NCI-H187 treated with DMSO at 0.1 percent for 48 hours (cell line): ENCODE measurements around the gene STIM2.

Experiments
- DNase-seq: peaks from one replicate; lab custom pipeline; 2025; lab: John Stamatoyannopoulos, UW

The STIM2 gene

DNA sequence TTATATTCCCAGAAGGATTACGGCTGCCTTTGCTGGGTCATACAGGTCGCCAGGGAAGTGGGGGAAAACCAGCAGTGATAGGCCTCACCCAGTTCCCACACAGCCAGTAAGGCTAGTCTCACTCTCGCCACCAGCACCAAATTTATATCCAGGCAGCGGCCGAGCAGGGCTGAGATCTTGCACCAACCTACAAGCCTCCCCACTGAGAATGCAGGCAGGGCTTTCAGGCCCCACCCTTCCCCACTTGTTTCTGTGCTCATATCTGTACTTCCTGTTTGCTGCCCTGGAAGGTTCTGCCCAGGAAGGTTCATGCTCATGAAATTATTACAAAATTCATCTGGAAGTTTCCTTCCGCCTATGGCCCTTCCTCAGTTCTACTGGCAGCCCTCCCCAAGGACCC, 179.7 kb downstream of the STIM2 start:
- no peak for DNase-seq

DNA sequence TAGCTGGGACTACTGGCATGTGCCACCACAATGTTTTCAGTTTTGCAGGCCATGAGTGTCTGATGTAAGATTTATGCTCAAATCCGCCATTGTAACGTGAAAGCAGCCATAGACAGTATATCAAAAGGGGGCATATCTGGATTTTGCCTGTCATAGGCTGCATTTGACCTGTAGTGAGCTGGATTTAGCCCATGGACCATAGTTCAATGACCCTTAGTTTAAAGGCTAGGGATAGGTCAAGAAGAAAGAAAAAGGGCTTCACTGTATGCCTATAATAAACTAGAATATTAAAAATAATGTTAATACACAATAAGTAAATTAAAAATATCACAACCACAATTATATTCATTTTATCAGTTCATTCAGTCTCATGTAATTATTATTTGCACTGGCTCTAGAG, 181.8 kb downstream of the STIM2 start:
- DNase-seq: no peak

GRCh38 chr4:27043200-27043599, 182.6 kb downstream of the STIM2 start:
- no peak for DNase-seq

DNA sequence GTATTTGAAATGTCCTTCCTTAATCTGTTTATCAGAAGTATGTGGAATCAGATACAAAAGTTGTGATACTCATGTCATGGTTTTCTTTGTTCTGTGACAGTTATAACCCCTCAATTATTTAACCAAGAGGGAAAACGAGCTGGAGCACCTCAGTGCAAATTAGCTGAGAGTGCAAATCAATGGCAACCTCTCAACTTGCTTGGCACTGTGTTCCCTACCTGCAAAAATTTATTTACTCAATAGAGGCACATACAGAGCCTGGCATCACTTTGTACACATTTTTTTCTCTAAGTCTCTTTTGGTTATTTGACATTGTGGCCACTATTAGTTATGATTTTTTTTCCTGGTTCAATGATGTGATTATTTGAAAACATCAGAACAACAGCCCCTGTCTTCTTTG, 186.2 kb downstream of the STIM2 start:
- no peak for DNase-seq

- DNase-seq: no peak
Observed at GRCh38 chr4:27048429-27049238, 188.0 kb downstream of the STIM2 start.

- no peak for DNase-seq
Observed at GRCh38 chr4:27049239-27049829, 188.7 kb downstream of the STIM2 start.

DNA sequence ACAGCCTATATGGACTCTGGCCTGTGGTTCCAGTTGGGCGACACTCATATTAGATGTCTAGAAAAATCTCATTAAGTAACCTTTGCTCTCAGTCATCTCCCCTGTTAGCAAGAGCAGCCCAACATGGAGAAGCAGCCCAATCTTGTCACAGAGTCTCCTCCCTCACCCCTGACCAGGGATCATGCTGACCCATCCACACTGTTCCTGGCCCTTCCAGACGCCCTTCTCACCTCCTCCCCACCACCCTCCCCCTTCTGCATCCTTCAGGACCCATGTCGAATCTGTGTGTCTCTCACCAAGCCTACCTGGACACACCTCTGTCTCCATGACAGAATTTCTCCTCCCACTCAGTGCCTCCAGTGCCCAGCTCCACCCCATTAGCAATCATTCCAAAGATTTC, 190.1 kb downstream of the STIM2 start:
- DNase-seq: no peak

DNA sequence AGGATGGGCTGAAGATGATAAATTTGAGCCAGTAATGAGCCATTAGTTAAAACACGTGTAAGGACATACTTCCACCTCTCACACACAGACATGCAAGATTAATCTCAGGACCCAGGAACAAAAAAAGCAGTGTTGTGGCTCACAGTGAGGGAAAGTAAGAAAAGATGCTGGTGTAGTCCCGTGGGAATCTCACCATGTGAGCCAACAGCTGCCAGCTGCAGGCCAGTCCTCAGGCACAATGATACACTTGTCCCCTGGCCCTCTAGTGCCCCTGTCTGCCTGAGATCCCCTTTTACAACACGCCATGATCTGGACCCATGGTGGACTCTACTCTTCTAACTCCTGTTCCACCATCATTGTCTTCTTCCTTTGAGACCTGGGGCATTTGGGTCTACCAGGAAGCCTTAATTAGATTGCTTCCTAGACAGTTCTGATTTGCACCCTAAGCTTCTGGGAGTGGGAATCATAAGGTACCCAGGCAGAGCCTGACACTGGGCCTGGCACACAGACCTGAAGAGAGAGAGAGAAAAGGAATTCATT, 194.7 kb downstream of the STIM2 start:
- no peak for DNase-seq

GRCh38 chr4:27056281-27056680, 195.6 kb downstream of the STIM2 start:
- DNase-seq: no peak

DNA sequence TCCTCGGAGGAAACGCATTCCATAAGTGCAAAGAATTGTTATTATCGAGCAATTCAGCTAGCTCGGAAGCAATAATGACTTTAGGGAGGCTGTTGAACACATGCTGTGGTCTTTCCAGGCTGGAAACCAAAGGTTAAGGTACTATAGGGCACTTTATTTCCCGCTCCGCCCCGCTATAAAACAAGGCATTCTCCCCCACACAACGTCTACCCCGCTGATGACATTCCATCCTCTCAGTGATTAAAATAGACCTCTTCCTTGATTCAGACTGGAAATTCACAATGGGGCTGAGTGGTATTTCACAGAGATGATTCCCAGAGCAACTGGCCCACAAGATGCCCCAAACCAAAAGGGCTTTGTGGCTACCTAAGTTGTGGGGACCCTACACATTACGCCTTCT, 196.4 kb downstream of the STIM2 start:
- DNase-seq: no peak

DNA sequence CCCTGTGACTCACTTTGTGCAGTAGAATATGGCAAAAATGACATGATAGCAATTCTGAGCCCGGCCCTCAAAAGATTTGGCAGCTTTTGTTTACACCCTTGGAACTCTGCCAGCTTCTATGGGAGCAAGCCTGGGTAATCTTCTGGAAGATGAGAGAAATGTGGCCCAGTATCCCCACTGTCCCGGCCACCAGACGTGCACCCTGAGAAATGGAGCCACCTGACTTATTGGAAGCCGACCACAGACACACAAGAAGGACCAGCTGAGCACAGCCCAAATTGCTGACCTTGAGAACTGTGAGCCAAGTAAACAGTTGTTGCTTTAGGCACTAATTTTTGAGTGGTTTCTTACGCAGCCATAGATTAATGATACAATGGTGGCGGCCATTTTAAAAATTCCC, 197.0 kb downstream of the STIM2 start:
- no peak for DNase-seq

DNA sequence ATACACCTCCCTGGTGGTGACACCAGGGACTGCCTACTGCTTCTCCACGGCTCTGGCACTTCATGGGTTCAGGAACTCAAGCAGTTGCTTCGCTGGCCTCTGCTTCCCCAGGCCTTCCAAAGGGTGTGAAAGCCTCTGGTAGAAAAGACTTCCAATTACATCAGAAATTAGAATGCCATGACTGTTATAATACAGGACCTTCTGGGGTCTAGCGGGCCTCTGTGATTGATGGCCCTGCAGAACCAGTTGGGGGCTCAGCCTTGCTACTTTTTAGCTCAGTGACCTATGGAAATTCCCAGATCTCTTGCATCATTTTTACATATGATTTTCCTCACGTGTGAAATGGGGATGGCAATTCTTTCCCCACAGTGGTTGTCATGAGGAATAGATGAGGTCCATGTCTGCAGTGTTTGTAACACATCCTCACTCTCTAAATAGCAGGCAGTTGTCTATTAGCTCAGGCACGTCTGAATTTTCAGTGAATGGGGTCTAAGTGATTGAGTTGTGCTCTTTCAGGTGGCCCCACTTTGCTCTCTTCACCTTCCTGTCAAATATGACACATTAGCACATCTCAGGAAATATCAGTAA, 198.3 kb downstream of the STIM2 start:
- no peak for DNase-seq

- no peak for DNase-seq
Observed at GRCh38 chr4:27059446-27059845, 198.8 kb downstream of the STIM2 start.

DNA sequence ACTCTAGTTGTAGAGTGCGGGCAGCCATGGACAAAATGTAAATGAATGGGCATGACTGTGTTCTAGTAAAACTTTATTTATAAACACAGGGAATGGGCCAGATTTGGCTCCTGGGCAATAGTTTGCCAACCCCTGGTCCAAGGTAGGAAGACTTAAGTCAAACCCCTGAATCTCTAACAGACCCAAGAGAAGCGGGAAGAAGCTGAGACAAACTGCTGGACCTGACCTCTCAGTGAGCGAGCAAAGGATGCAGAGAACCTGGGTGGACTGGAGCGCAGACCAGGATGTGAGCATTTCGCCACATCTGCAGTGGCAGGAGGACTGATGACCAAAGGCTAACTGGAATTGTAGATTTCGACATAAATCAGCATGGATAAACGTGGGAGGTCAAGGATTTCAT, 201.6 kb downstream of the STIM2 start:
- no peak for DNase-seq

- no peak for DNase-seq
Observed at GRCh38 chr4:27066591-27066990, 205.9 kb downstream of the STIM2 start.

DNA sequence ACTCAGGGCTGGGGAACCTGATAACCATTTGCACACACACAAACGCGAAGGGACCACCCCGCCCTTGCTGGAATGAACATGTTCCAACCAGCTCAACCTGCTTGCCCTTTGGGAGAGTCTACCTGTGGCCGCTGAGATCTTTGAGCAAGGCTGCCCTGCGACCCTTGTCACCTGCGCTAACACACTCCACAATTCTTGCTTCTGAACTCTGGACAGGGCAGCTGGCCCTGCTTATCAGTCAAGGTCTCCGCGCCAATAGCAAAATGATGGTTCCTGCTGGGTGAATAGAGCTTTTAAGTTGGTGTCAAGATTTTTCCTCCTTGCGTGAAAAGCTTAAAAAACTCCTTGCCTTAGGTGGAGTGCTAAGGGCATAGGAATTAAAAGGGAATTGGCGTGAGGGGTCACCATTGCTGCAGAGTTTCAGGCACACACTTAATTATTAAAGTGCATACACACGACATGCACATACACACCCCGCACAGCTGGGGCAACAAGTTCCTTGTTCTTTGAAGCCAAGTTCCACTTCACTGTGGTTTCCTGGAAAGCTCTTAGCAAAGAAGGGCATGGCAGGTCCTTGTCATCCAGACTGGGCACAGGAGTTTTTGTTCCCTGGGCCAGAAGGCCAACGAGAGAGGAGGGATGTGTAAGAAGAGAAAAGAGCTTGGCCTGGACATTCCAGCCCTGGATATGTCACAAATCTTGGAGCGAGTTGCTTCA, 207.7 kb downstream of the STIM2 start:
- no peak for DNase-seq
